Esophagus muscularis mucosa (tissue), 4 donors: Measurements from ENCODE around the gene ARSG. TPM values are rescaled to one million over a fixed set of nuclear protein-coding genes. Genes with fewer than 3 reads are reported as not detected.

Experiments
- DNase-seq: peaks from one replicate; pipeline ENCODE4 v3.0.0-alpha.2; 2017; ENCODE audit errors: extremely low spot score
- H3K27ac ChIP-seq, 4 donors: fragments of 200-600 bp; sonication (generic); replicated peaks in 1 of 4; 1 replicate in 3 of 4; 2 replicates in 1 of 4; pipeline ENCODE4 v1.5.1; 2016 to 2019; ENCODE audit warnings: mild to moderate bottlenecking in 1 of 4
- H3K27me3 ChIP-seq, 4 donors: fragments of 200-600 bp; sonication (generic); one replicate each; pipeline versions ENCODE4 v1.5.1 to v1.6.0; 2016 to 2019
- H3K36me3 ChIP-seq, 4 donors: fragments of 200-600 bp; sonication (generic); one replicate each; pipeline ENCODE4 v1.5.1; 2016 to 2019
- H3K4me1 ChIP-seq, 4 donors: fragments of 200-600 bp; sonication (generic); one replicate each; pipeline ENCODE4 v1.5.1; 2016 to 2019
- H3K4me3 ChIP-seq, 4 donors: fragments of 200-600 bp; sonication (generic); 1 replicate in 2 of 4; 2 replicates in 2 of 4; pipeline ENCODE4 v1.5.1; 2016 to 2019; ENCODE audit warnings: mild to moderate bottlenecking in 4 of 4, moderate library complexity in 1 of 4
- H3K9me3 ChIP-seq, 4 donors: fragments of 200-600 bp; sonication (generic); 1 replicate in 3 of 4; 2 replicates in 1 of 4; pipeline ENCODE4 v1.5.1; 2016 to 2019
- EP300 ChIP-seq: sonication (generic); formaldehyde crosslinking; IDR thresholded peaks from one replicate; pipeline ENCODE4 v1.6.1; 2017; ENCODE audit warnings: antibody characterized with exemption
- POLR2A ChIP-seq: fragments of 450-650 bp; IDR thresholded peaks from one replicate; pipeline ENCODE4 v1.6.1; 2017; ENCODE audit warnings: antibody characterized with exemption, moderate library complexity, mild to moderate bottlenecking, low read depth
- POLR2AphosphoS5 ChIP-seq, 2 donors: sonication (generic); formaldehyde crosslinking; IDR thresholded peaks; one replicate each; pipeline ENCODE4 v1.6.1; 2017; ENCODE audit warnings: antibody characterized with exemption in 2 of 2
- WGBS: methylation state at CpG from one replicate; pipeline ENCODE4 v1.1.5; 2018; 5-methylcytosine and 5-hydroxymethylcytosine counted together
- intact Hi-C: fragments of 100-400 bp; cut with DNase I; formaldehyde crosslinking; loops from one replicate; pipeline ENCODE4 v1.15.1; 2023
- total RNA-seq, 4 donors: library from RNA; depleted of rRNA; stranded (reverse); fragments of >200 nt; gene quantifications; one replicate each; pipeline versions ENCODE4 v1.1.0 to v1.2.1, GENCODE V29; 2016
- TF ChIP-seq, protein P1 (sequence below), 3 experiments: fragments of 200-600 bp in 2 of 3; fragments of 450-650 bp in 1 of 3; sonication (generic) in 2 of 3; IDR thresholded peaks; one replicate each; pipeline ENCODE4 v1.5.1; 2017 to 2019; ENCODE audit warnings: antibody characterized with exemption in 3 of 3, mild to moderate bottlenecking in 2 of 3, moderate library complexity in 1 of 3

Gene ARSG
- total RNA-seq, 4 donors from 2014 or later, result 1.7 to 4.9 (median 2.8) TPM

DNA sequence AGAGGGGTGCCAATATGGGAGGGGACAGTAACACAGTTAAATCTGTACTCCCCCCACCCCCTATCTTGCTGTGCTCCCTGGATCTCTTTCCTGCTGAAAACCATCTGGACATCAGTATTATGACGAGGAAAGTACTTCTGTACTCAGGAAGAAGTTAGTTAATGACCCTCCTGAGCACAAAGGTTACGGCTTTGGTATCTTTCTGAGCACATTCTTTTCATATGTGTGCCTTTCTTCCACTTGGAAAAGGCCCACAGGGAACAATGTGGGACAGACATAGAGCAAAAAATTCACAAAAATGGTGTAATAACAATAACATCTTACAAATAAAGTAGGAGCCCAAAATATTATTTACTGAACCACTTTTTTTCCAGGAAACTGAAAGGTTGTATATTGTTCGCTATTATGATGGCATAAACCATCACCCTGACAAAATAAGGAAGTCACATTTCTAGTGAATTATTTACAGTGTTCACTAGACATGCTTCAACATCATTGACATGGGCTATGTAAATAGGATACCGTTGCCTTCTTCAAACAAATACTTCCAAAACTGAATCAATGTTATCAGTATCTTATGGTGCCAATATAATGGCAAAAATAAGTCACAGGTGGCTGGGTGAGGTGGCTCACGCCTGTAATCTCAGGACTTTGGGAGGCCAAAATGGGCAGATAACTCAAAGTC lies 160.5 kb downstream of the ARSG start:
- Histone ChIP-seq H3K9me3 (no peaks in the 10 kb centered on the region), H3K4me1 (peaks cover 29 to 34% (median 32%) of the 10 kb centered on the region in 4 donors), H3K27me3 (no peaks in the 10 kb centered on the region), H3K36me3 (peaks cover 36 to 60% (median 52%) of the 10 kb centered on the region in 4 donors), H3K27ac (peak overlapping the region in 1 of 4 donors; percentile 96), H3K4me3 (no peak overlapping the region)
- intact Hi-C loops, result no loop called here
- DNase-seq, result no peak
- no peak for TF ChIP-seq POLR2AphosphoS5 (IDR thresholded peaks at IDR 0.05)
- TF ChIP-seq EP300, result no peak
- no peak for TF ChIP-seq POLR2A
- TF ChIP-seq, protein P1, sequence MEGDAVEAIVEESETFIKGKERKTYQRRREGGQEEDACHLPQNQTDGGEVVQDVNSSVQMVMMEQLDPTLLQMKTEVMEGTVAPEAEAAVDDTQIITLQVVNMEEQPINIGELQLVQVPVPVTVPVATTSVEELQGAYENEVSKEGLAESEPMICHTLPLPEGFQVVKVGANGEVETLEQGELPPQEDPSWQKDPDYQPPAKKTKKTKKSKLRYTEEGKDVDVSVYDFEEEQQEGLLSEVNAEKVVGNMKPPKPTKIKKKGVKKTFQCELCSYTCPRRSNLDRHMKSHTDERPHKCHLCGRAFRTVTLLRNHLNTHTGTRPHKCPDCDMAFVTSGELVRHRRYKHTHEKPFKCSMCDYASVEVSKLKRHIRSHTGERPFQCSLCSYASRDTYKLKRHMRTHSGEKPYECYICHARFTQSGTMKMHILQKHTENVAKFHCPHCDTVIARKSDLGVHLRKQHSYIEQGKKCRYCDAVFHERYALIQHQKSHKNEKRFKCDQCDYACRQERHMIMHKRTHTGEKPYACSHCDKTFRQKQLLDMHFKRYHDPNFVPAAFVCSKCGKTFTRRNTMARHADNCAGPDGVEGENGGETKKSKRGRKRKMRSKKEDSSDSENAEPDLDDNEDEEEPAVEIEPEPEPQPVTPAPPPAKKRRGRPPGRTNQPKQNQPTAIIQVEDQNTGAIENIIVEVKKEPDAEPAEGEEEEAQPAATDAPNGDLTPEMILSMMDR (IDR thresholded peaks at IDR 0.05), result no peak
- WGBS, result 83% methylated on average over 5 of the region's 5 CpGs

DNA sequence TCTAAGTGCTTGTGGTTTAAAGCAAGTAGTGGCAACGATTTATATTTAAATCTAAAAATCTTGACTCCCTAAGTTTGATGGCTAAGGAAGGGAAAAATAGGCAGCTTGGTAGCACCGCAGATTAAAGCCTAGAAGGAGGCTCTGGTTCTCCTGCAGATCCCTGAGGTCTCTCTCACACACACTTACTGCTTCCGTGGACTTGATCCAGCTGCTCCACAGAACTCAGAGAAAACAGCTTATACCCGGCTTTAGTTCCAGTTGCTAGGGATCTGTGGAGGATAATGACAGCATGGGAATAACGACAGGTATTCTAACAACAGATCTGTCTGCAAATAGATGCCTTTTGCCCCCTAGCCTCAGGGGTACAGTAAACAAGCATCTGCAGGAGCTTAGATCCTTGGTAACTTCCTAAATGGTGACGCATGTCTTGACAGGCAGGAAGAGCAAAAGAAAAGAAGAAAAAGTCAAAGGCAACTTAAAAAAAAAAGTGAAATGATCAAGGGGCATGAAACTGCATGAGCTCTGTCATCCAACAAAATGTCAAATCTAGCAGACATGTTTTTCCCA lies 161.5 kb downstream of the ARSG start:
- WGBS, result 74% methylated on average over 6 of the region's 6 CpGs
- TF ChIP-seq POLR2AphosphoS5 (IDR thresholded peaks at IDR 0.05) (no peak), EP300 (no peak), POLR2A (no peak)
- TF ChIP-seq, protein P1 (IDR thresholded peaks at IDR 0.05), result no peak
- Histone ChIP-seq H3K4me3 (no peak overlapping the region), H3K36me3 (peaks cover 27 to 50% (median 47%) of the 10 kb centered on the region in 4 donors), H3K4me1 (peaks cover 29 to 34% (median 32%) of the 10 kb centered on the region in 4 donors), H3K27ac (peak overlapping the region in 2 of 4 donors; percentile 13 to 96), H3K9me3 (no peaks in the 10 kb centered on the region), H3K27me3 (no peaks in the 10 kb centered on the region)
- intact Hi-C loops, result no loop called here
- DNase-seq, result no peak

DNA sequence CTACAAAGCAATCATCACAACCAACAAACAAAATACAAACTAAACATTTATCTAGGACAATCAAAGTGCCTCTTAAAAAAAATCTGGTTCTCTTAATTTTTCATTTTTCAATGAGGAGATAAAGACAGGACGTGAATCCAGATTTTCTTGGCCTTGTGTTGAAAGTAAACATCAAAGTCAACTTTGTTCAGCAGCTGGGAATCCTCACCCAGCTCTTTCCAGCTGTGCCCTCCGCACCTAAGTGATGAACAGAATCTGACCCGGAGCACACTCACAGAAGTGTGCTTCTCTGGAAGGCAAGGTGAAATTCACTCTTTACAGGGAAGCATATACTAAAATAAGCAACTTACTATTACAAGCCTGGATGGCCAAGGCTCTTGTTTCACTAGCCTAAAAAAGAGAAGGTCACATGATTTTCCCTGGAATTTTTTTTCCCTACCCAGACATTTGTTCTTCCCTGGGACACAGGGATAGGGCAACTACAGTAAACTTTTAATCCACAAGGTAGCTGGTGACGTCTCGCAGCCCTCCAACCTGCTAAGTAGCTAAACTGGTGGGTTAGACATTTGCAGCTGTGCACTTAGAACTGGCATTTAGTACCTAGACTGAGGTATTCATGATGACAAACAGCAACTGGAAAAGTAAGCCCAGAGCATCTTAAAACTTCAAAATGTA lies 162.8 kb downstream of the ARSG start:
- WGBS, result 81% methylated on average over 5 of the region's 5 CpGs
- Histone ChIP-seq H3K4me3 (no peak overlapping the region), H3K27me3 (no peaks in the 10 kb centered on the region), H3K9me3 (no peaks in the 10 kb centered on the region), H3K4me1 (peaks cover 28 to 41% (median 39%) of the 10 kb centered on the region in 4 donors), H3K36me3 (peaks cover 22 to 37% (median 33%) of the 10 kb centered on the region in 4 donors), H3K27ac (peak overlapping the region in 3 of 4 donors; percentile 10 to 96 (median 96))
- no peak for DNase-seq
- TF ChIP-seq EP300, result no peak
- TF ChIP-seq, protein P1 (IDR thresholded peaks at IDR 0.05), result no peak
- TF ChIP-seq POLR2AphosphoS5 (IDR thresholded peaks at IDR 0.05), result no peak
- no peak for TF ChIP-seq POLR2A
- intact Hi-C loops, result no loop called here

DNA sequence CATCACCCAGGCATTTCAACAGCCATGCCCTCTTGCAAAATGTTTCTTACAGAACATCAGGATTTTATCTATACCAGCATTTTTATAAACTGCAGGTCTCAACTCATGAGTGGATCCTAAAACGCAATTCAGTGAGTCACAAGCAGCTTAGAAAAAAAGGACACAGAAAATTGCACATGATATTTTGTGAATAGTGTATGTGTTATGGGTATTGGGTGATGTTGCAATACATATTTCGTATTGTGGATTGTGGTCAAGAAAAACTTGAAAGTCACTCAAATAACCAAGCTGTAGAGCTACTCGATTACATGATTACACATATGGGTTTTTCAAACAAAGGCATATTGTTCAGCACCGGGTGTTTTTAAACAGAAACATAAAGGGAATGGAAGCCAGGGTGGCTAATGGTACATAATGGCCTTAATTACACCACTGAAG lies 164.6 kb downstream of the ARSG start:
- Histone ChIP-seq H3K36me3 (peaks cover 5 to 19% (median 16%) of the 10 kb centered on the region in 4 donors), H3K4me3 (peak overlapping the region; percentile 79 to 95 (median 88)), H3K27me3 (no peaks in the 10 kb centered on the region), H3K9me3 (no peaks in the 10 kb centered on the region), H3K27ac (peak overlapping the region; percentile 94 to 99 (median 96)), H3K4me1 (peaks cover 28 to 41% (median 39%) of the 10 kb centered on the region in 4 donors)
- WGBS, result 29% methylated on average over 4 of the region's 4 CpGs
- intact Hi-C loops, result no loop called here
- peak in 1 of 2 donors; percentile 37 for TF ChIP-seq POLR2AphosphoS5 (IDR thresholded peaks at IDR 0.05)
- TF ChIP-seq, protein P1 (IDR thresholded peaks at IDR 0.05), result no peak
- no peak for TF ChIP-seq EP300
- TF ChIP-seq POLR2A, result no peak
- no peak for DNase-seq
